Measurements from ENCODE around the gene MLLT11. TPM values are rescaled to one million over a fixed set of nuclear protein-coding genes. Genes with fewer than 3 reads are reported as not detected.
A peak's percentile ranks its signal among the peaks of the same experiment; 100 is the strongest.

MLLT11 gene
- total RNA-seq (2021) (12.7 to 16.4 TPM (median 13.6 TPM) in 3 replicates), Bru-seq, nascent RNA (percentile 81 among the genes with signal in this experiment)
- long read RNA-seq, experiment 1, full-length matches to known transcripts = 244 of 254 reads
- long read RNA-seq, experiment 1, partial matches to known transcripts = 0 of 254 reads
- long read RNA-seq, experiment 1, other reads (novel, unspliced or antisense) = 10 of 254 reads
- long read RNA-seq, experiment 2, full-length matches to known transcripts = 47 of 61 reads
- long read RNA-seq, experiment 2, partial matches to known transcripts = 0 of 61 reads
- long read RNA-seq, experiment 2, other reads (novel, unspliced or antisense) = 14 of 61 reads
- long read RNA-seq, experiment 3, full-length matches to known transcripts = 365 of 379 reads
- long read RNA-seq, experiment 3, partial matches to known transcripts = 0 of 379 reads
- long read RNA-seq, experiment 3, other reads (novel, unspliced or antisense) = 14 of 379 reads

DNA sequence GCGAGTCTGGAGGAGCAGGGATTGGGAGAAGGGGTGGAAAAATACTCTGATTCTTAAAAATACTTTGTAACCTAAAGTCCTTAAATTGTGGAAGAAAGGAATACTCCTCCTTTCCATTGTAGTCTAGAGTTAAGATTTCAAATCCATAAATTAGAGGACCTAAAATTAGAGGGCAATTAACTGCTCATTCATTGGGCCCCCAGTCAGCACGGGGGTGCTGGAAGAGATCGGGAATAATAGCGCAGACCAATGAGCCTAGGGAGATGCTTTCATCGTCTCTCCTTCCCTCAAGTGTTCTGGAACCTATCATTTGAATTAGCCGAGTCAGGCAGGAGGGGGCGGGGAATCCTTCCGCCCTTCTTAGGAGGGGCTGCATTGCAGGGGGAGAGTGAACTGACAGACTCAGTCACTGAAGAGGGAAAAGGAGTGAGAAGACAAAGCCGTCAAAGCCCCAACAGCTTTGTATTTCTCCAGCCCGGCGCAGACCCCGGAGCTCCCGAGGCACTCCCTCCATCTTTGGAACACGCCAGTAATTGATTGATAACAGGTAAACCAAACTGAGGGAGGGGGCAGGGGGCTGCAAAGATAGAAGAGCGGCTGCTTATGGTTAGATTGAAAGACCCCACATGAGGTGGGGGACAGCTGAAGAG lies at the start of gene MLLT11:
Gene MLLT11, plus strand, starts transcription at position 391 of the 650 bp plus-strand sequence. CDS start 6,828 bp downstream, outside the sequence.
- peak within 1 kb of the TSS; percentile 81 for H3K27ac Mint-ChIP-seq
- H3K9me3 Mint-ChIP-seq = no peaks in the 10 kb centered on the region
- peaks cover 51% of the 10 kb centered on the region for H3K4me1 Mint-ChIP-seq
- H3K27me3 Mint-ChIP-seq (ENCODE audit: low read depth) = no peaks in the 10 kb centered on the region
- ChIA-PET POLR2A (interaction anchor here (1.3 to 2.3 kb wide), 4 partner anchors 11 to 105 kb away, joined by 3 to 13 read pairs (median 5); partner anchors contain the start of genes ANXA9 and LYSMD1), CTCF (interaction anchor here (0.5 to 6.5 kb wide), 14 partner anchors 9 to 105 kb away, joined by 3 to 43 read pairs (median 6); partner anchors contain the start of genes BNIPL, C1orf56, GABPB2 and LYSMD1)
- ATAC-seq (peak; percentile 62), DNase-seq (ENCODE audit: low spot score) (peak; percentile 79)
- TF ChIP-seq GRHL2 (CRISPR knock-in tag; IDR thresholded peaks at IDR 0.05; ENCODE audit: insufficient replicate concordance, severe bottlenecking) (no peak), CBFB (CRISPR knock-in tag; IDR thresholded peaks at IDR 0.05; ENCODE audit: low read depth) (no peak), ETV6 (CRISPR knock-in tag; IDR thresholded peaks at IDR 0.05) (peak; percentile 51; the same call in 1 of the 2 replicates), IRF2 (CRISPR knock-in tag; IDR thresholded peaks at IDR 0.05; ENCODE audit: borderline replicate concordance, low read depth) (no peak), ZNF232 (CRISPR knock-in tag; IDR thresholded peaks at IDR 0.05) (0 out of 2 replicates have a peak, but pooled peaks have one; percentile 23)
- TF ChIP-seq, protein P1, sequence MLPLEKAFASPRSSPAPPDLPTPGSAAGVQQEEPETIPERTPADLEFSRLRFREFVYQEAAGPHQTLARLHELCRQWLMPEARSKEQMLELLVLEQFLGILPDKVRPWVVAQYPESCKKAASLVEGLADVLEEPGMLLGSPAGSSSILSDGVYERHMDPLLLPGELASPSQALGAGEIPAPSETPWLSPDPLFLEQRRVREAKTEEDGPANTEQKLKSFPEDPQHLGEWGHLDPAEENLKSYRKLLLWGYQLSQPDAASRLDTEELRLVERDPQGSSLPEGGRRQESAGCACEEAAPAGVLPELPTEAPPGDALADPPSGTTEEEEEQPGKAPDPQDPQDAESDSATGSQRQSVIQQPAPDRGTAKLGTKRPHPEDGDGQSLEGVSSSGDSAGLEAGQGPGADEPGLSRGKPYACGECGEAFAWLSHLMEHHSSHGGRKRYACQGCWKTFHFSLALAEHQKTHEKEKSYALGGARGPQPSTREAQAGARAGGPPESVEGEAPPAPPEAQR (CRISPR knock-in tag; IDR thresholded peaks at IDR 0.05) = no peak
- TF ChIP-seq, protein P2, sequence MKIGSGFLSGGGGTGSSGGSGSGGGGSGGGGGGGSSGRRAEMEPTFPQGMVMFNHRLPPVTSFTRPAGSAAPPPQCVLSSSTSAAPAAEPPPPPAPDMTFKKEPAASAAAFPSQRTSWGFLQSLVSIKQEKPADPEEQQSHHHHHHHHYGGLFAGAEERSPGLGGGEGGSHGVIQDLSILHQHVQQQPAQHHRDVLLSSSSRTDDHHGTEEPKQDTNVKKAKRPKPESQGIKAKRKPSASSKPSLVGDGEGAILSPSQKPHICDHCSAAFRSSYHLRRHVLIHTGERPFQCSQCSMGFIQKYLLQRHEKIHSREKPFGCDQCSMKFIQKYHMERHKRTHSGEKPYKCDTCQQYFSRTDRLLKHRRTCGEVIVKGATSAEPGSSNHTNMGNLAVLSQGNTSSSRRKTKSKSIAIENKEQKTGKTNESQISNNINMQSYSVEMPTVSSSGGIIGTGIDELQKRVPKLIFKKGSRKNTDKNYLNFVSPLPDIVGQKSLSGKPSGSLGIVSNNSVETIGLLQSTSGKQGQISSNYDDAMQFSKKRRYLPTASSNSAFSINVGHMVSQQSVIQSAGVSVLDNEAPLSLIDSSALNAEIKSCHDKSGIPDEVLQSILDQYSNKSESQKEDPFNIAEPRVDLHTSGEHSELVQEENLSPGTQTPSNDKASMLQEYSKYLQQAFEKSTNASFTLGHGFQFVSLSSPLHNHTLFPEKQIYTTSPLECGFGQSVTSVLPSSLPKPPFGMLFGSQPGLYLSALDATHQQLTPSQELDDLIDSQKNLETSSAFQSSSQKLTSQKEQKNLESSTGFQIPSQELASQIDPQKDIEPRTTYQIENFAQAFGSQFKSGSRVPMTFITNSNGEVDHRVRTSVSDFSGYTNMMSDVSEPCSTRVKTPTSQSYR (CRISPR knock-in tag; IDR thresholded peaks at IDR 0.05) = no peak
- peaks cover 22% of the 10 kb centered on the region for H3K36me3 Mint-ChIP-seq
- H3K4me3 Mint-ChIP-seq = peak within 1 kb of the TSS; percentile 79

- H3K9me3 Mint-ChIP-seq = no peaks in the 10 kb centered on the region
- POLR2A ChIA-PET = no interaction called here
- no peak overlapping the region for H3K27ac Mint-ChIP-seq
- H3K4me1 Mint-ChIP-seq = peaks cover 24% of the 10 kb centered on the region
- DNase-seq (ENCODE audit: low spot score) (no peak), ATAC-seq (no peak)
- CTCF ChIA-PET = interaction anchor here (0.7 kb wide), 1 partner anchor 37 kb away, joined by 3 read pairs; no protein-coding TSS in a partner anchor
- no peaks in the 10 kb centered on the region for H3K36me3 Mint-ChIP-seq
- H3K27me3 Mint-ChIP-seq (ENCODE audit: low read depth) = no peaks in the 10 kb centered on the region
- no peak overlapping the region for H3K4me3 Mint-ChIP-seq
- TF ChIP-seq ZNF263 (CRISPR knock-in tag; IDR thresholded peaks at IDR 0.05; ENCODE audit: low read depth) = no peak
- TF ChIP-seq RELA (CRISPR knock-in tag; IDR thresholded peaks at IDR 0.05; ENCODE audit: borderline replicate concordance) = no peak
- TF ChIP-seq MXD4 (CRISPR knock-in tag; IDR thresholded peaks at IDR 0.05; ENCODE audit: borderline replicate concordance) = no peak
Measured at GRCh38 chr1:151011154-151011850, 48.9 kb upstream of the MLLT11 start.

DNA sequence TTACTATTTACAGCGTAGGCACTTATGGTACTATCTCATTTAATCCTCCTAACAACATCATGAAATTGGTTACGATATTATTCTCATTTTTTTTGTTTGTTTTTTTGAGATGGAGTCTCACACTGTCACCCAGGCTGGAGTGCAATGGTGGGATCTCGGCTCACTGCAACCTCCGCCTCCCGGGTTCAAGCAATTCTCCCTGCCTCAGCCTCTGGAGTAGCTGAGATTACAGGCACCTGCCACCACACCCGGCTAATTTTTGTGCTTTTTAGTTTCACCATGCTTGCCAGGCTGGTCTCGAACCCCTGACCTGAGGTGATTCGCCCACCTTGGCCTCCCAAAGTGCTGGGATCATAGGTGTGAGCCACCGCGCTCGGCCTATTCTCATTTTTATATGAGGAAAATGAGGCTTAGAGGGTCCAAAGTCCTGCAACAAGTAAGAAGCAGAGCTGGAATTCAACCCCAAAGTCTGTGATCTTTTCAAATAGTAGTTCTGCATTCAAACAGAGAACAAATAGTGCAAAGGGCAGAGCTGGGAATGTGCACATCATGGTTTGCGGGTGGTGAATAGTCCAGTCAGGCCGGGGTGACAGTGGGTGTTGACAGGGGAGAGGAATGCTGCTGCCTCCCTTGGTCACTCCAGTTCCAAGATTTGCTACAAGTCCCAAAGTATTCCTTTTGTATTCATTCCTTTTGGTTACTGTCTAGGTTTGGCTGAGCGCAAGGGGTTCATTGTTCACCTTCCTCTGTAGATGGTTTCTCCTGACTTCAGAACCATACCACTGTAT lies 47.3 kb upstream of the MLLT11 start:
- TF ChIP-seq GABPB1 (CRISPR knock-in tag; IDR thresholded peaks at IDR 0.05) = peak; percentile 21; the same call in 1 of the 2 replicates
- TF ChIP-seq NFYB (CRISPR knock-in tag; conservative IDR thresholded peaks at IDR 0.05; ENCODE audit: low read depth) = no peak
- no peak for TF ChIP-seq NFE2L1 (CRISPR knock-in tag; IDR thresholded peaks at IDR 0.05)
- TF ChIP-seq, protein P3, sequence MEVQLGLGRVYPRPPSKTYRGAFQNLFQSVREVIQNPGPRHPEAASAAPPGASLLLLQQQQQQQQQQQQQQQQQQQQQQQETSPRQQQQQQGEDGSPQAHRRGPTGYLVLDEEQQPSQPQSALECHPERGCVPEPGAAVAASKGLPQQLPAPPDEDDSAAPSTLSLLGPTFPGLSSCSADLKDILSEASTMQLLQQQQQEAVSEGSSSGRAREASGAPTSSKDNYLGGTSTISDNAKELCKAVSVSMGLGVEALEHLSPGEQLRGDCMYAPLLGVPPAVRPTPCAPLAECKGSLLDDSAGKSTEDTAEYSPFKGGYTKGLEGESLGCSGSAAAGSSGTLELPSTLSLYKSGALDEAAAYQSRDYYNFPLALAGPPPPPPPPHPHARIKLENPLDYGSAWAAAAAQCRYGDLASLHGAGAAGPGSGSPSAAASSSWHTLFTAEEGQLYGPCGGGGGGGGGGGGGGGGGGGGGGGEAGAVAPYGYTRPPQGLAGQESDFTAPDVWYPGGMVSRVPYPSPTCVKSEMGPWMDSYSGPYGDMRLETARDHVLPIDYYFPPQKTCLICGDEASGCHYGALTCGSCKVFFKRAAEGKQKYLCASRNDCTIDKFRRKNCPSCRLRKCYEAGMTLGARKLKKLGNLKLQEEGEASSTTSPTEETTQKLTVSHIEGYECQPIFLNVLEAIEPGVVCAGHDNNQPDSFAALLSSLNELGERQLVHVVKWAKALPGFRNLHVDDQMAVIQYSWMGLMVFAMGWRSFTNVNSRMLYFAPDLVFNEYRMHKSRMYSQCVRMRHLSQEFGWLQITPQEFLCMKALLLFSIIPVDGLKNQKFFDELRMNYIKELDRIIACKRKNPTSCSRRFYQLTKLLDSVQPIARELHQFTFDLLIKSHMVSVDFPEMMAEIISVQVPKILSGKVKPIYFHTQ (CRISPR knock-in tag; IDR thresholded peaks at IDR 0.05) = no peak
- TF ChIP-seq JAZF1 (CRISPR knock-in tag; IDR thresholded peaks at IDR 0.05) = no peak
- ChIA-PET CTCF (interaction anchor here (1.0 kb wide), 1 partner anchor 11 kb away, joined by 4 read pairs; no protein-coding TSS in a partner anchor), POLR2A (no interaction called here)
- Mint-ChIP-seq H3K36me3 (peaks cover 2% of the 10 kb centered on the region; the same call in 1 of the 2 replicates), H3K9me3 (no peaks in the 10 kb centered on the region), H3K27ac (no peak overlapping the region), H3K4me3 (no peak overlapping the region), H3K4me1 (peaks cover 9% of the 10 kb centered on the region), H3K27me3 (ENCODE audit: low read depth) (no peaks in the 10 kb centered on the region)
- no peak for ATAC-seq
- no peak for DNase-seq (ENCODE audit: low spot score)

Data from WTC11 (cell line).